ENCODE results near the gene TRIP12.
A peak's percentile ranks its signal among the peaks of the same experiment; 100 is the strongest.
"Not testable (repeated sequence)": the region's sequence is repeated elsewhere in the genome, so short reads cannot be mapped to it uniquely, and the experiment has no call there.

Gene TRIP12

DNA sequence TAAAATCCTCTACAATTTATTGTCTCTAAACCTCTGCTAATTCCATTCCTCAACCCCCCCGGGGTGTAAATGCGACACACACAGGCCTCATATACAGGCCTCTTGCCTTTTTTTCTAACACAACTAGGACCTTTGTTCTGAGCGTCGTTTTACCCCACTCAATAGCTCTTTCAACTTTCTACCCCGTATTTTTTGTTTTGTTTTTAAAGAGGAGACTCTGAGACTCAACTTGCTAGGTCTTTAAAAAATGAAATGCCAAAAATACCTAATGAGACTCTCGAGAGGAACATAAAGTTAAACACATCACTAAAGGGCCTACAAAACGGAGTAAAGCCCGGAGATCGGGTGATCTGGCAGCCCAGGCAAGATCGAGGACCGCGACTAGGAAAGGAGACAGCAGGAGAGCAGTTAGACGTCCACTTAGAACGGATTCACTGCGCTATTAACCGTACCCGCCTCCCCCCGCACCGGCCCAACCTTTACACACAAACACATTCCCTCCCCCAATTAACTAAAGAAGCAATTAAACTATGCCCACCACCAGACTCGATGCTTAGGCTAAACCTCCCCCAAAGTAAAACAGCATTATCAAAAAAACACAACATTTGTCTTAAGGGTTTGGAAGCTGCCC lies 1.7 kb downstream of the TRIP12 start:
- DNase-seq: no peak

DNA sequence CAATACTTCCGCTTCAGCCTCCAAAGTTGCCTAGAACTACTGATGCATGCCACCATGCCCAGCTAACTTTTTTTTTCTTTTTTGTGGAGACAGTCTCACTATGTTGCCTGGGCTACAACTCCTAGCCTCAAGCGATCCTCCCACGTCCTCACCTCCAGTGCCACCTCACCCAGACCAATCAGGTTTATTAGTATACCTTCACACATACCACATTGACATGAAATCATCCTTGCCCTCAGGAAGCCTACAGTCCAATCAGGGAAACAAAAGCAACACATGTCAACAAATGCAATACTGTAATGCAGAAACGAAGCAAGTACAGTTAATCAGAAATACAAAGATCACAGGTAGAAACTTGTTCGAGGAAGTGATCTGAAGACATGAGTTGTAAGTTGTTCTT lies 4.0 kb downstream of the TRIP12 start:
- DNase-seq: no peak

DNA sequence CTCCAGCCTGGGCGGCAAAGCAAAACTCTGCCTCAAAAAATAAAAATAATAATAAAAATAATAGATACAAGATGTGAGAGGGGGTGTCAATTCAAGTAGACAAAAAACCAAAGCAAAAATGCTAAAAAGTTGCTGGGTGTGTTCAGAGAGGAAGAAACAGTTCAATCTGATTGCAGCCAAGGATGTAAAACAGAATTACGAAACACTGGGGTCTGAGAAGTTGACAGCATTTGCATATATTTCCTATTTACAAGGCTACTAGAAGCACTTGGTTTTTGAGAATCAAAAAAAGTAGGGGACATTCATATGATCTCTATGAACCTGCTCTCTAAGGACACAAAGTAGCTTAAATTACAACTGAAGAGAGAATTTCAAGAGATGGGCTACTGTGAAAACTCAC lies 7.6 kb downstream of the TRIP12 start:
- no peak for DNase-seq

DNA sequence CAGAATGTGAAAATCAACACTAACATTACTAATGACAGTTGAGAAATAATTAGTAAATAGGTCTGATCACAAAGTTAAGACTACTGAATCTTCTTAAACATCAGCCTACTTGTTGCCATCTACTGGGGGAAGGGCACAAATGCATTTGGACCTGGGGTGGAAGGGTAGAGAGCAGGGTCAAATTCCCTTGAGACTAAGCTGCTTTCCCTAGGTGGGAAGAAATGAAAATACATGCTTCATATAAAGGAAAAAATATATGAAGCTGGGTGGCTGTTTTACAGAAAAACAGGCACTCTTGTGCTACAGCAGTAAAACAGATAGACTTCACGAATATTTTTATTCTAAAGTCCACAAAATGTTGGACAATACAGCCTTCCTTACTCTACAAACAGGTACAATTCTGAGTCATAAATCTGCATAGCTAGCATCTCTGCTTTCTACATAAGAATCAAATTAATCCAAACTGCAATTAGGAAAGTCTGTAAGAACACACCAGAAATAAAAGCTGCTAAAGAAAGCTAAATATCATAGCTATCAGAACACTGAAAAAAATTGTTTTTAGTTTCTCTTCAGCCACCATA lies 10.9 kb downstream of the TRIP12 start:
- peak; percentile 6 for DNase-seq

DNA sequence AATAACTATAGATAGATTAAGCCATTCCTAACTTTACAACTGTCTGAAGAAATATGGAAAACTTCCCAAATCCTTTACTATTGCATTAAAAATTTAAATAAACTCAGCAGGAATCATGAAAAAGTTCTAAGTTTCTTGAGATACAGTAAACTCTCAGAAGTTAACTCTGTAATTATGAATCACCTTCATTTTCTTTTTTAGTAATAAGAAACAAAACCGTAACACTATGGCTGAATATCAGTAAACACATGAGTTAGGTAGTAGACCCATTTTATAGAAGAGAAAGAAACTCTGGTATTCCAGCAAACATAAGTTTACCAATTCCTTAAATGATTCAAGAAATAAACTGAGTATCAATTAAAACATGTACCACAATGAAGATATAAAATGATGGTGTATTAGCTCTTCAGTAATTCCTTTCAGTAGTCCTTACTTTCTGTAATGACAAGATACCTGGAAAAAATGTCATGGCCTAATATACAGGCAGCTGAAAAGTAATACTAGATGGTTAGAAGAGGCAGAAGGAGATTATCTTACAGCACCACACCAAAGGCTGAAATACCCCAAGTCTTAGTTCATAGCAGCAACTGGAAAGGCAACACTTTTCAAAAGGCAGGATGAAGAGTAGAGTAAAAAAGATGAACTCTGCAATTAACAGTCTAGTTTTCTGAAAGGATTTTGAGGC lies 11.5 kb downstream of the TRIP12 start:
- DNase-seq: no peak

DNA sequence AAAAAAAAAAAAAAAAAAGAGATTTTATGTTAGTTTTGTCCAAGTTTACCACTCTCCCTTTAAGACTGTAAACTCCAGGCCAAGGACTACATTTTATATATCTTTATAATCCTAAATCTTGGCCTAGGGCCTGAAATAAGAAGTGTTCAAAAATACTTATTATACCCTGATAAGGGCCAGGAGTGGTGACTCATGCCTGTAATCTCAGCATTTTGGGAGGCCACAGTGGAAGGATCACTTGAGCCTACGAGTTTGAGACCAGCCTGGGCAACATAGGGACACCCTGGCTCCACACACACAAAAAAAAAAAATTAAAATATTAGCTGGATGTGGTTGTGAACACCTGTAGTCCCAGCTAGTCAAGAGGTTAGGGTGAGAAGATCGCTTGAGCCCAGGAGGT lies 12.7 kb downstream of the TRIP12 start:
- no peak for DNase-seq

DNA sequence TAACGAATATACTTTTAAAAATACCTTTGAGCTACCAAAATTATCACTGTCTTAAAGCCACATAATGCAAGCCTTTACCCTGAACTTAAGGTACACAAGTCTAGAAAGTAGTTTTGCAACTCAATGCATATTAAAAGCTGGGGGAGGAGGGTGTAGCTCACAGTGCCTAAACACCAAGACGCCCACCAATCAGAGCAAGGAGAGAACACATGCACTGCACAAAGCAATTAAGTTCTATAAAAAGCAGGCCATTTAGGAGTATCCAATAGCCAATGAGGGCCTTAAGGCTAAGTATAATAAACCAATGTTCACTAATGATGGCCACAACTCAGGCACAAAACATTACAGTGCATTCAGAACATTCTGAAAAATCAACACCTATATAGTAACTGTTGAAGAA lies 16.2 kb downstream of the TRIP12 start:
- no peak for DNase-seq

DNA sequence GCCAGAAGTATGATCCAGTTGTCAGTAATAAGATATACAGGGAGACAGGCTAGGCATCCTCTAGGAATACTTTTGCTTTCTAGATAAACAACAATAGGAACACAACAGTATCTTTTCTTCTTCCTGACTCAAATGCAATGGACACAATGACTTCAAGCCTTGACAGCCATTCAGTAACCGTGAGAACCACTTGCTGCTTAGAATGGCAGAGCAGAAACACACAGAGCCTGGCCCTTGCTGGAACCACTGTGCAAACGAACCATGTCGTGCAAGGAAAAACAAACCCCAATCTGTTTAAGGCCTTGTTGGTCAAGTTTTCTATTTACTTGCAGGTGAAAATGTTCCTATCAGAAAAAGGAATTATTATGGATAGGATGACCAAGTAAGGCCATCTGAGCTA lies 18.8 kb downstream of the TRIP12 start:
- DNase-seq: no peak

DNA sequence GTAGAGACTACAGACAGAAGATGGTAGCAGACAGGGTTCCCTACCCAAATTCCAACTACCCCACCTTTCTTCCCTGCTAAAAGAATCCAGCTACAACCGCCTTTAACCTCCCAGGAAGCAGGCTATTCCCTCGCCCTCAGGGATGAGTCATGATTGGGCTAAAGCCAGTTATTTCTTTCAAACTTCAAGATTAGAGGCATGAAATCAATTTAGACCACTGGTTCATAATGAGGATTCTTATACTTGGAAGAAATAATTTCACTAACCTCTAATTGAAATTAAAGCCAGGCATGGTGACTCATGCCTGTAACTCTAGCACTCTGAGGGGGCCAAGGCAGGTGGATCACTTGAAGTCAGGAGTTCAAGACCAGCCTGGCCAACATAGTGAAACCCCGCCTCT lies 20.0 kb downstream of the TRIP12 start:
- no peak for DNase-seq

DNA sequence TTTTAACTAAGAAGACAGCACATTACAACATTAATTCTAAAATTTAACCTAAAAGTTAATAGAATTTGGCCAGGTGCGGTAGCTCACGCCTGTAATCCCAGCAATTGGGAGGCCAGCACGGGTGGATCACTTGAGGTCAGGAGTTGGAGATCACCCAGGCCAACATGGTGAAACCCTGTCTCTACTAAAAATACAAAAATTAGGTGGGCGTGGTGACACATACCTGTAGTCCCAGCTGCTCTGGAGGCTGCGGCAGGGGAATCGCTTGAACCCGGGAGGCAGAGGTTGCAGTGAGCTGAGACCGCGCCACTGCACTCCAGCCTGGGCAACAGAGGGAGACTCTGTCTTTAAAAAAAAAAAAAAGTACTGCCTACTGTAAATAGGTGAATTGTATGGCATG lies 21.3 kb downstream of the TRIP12 start:
- DNase-seq: not testable (repeated sequence)

DNA sequence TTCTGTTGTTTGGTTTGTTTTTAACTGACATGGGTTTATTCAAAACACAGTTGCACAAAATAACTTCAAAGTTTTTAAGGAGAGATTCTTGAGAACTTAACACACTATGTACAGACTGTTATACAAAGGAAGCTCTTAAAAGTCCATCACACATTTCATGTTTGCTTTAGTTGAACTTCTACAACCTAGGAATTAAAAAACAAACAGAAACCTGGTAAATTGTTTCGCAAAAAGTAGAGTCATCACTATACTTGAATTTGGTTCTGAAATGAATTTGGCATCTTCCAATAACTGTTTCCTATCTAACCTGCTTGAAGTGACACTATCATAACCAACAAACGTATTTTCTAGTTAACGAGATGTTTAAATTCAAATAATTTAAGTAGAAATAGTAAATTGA lies 21.8 kb downstream of the TRIP12 start:
- no peak for DNase-seq

DNA sequence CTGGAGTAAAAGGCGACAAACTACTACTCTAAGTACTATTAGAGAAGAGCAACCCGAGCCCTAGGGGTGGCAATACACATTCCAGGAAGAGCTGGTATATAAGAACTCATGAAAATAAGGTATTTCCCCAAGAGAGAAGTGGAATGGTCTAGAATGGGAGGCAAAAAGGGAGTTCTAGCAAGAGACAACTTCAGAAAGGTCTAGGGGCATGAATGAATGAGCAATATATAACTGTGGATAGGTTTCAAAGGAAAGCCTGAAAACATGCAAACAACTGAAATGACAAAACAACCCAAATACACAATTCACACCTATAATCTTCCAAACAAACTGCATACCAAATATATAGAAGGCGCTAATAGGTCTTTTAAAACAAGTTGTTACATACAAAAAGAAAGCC lies 22.2 kb downstream of the TRIP12 start:
- no peak for DNase-seq

DNA sequence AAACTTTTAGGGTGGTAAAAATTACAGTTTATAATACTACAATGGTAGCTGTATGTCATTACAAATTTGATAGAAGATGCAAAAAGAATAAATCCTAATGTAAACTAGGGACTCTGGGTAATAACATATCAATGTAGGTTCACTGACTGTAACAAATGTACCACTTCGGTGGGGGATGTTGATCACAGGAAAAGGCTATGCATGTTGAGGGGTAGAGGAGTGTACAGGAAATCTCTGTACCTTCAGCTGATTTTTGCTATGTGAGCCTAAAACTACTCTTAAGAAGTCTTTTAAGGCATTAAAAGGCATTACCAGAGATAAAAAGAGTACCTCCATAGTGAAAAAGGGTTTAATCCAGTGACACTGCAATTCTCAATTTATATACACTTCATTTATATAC lies 25.0 kb downstream of the TRIP12 start:
- no peak for DNase-seq

DNA sequence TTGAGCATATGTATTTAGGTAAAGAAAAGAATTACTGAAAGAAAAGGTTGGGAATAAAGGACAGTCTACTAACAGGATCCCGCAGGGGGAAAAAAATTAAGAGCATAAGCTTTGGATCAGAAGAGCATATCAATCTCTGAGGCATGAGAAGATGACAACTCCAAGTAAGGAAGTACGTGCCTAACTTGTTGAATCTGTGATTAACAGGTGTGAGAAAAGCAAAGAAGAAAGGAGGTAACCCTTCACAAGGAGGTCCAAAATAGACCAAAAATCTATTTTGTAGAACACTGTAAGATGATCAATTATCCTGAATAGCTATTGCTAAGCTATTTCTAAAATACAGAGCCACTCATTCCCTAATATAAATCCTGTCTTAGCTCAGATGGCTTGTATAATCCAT lies 32.8 kb downstream of the TRIP12 start:
- no peak for DNase-seq

DNA sequence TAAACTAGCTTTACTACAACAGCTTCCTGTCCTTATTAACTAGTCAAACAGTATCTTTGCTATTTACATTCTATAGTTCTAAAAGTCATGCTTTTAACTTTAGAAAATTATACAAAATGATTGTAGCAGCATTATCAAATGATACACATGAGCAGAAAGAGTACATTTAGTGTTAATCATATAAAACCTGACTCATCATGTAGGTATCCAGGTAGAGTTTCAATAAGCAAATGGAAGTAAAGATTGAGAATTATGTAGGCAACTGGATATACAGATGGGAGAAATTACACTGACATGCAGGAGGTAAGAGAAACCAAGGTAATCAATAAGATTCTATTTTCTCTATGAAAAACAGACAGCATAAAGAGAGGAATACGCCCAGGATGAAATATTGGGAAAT lies 33.8 kb downstream of the TRIP12 start:
- no peak for DNase-seq

DNA sequence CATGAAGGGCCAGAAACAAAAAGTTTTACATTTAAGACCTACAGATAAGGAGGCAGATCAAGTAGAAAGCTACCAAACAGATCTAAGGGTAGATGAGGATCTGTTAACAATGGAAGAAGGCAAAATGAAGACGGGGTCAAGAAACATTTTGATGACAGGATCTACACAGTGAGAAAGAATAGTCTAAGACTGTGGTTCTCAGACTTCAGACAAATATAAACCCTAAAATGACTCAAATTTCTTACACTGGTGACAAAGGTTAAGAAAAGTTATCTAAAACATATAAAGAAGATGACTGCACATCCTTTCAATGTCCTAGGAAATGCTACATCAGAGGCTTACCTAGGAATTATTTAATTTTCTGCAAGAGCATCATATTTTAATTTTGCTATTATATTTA lies 34.4 kb downstream of the TRIP12 start:
- no peak for DNase-seq

DNA sequence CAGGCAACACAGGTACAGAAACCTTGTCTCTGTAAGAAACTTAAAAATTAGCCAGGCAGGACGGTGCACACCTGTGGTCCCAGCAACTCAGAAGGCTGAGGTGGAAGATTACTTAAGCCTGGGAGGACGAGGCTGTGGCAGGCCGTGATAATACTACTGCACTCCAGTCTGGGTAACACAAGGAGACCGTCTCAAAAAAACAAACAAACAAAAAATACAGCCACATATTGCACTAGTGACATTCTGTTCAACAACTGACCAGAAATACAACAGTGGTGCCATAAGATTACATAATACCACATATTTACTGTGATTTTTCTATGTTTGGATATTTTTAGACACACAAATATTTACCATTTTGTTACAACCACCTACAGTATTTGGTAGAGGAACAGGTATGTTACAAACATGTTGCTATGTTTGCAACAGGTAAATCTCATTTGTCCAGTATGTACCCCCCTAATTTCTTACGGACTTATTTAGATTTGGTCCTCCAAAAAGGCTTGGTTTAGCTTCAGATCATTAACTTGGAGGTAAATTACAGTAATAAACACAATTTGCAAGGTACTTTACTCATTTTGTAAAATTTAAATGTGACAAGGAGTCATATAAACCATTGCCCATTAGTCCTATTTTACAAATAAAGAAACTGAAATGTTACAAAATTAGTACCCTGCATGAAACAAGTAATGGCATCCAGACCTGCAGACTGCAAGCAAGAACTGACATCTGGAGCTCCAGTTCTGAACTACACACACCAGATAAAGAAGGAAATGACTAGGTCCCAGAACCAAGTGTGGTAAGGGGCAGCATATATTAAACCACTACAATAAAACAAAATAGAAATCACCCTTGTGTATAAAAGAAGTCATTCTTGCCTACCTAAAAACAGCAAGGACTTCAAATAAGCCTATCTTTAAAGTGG lies 36.8 kb downstream of the TRIP12 start:
- DNase-seq: no peak

DNA sequence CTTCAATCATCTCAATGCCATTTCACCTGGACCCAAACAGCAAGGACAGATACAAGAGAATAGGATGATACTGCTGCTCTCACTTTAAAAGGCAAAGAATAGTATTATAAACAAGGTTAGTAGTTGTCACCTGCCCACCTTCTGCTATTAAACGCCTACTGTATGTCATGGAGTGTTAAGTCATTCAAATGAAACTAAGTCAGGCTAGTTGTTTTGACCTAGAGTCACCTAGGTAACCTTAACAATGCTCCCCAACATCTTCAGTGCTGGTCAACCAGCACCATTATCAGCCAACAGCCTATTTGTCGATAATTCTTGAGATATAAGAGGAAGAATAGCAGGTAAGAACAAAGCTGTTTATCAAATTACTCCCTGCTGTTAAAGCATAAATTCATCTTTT lies 39.2 kb downstream of the TRIP12 start:
- no peak for DNase-seq

DNA sequence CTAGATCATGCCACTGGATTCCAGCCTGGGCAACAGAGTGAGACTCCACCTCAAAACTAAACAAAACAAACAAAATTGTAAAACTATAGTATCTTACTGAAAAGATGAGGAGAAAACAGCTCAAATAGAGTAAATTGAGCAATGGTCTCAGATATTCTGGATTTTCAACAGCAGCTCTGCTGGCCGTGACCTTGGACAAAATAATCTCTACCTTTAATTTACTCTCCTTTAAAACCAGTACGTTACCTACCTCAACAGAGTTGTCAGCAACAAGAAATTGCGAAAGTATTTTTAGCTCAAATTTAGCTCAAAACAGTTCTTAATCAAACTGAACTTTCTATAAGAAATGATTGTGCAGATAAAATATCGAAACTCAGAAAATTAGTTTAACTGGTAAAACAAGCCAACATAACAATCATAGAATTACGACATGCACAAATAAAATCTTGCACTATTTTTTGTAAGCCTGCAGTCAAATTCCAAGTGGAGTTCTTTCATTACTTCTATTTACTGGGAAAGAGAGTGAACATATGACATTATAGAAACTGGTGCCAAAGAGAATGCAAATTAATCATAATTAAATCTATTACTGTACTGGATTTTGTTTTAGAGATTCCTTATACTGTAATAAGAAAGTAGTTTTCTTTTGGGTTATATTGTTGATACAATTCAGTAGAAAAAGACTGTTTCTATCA lies 40.8 kb downstream of the TRIP12 start:
- no peak for DNase-seq

DNA sequence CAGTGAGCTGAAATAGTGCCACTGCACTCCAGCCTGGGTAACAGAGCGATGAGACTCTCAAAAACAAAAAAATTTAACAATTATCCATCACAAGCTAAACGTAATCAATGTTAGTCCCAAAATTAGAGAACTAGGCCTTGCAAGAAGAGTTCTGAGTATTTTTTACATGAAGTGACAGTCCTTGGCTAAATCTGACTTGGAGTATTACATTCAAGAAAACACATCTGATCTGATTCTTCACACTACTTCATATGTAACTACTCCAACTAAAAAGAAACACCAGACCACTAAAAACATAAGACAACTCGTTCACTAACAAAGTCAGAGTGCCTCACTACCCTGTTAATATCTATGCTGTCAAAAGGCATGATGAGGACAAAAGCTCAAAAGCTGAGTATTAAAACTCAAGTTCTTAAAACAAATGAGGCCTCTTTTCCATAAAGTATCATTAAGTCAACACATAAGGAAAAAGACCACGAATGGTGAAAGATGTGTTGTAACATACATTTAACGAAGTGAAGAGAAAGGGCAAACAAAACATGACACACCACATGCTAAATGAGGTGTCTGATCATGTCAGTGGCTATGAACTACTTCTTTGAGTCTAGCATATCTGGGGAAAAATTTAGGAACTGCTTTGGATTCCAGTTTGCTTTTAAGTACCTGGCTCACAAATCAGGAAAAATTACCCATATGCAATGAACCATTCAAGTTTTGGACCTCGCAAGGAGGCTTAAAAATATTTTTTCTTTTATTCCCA lies 42.4 kb downstream of the TRIP12 start:
- DNase-seq: no peak

DNA sequence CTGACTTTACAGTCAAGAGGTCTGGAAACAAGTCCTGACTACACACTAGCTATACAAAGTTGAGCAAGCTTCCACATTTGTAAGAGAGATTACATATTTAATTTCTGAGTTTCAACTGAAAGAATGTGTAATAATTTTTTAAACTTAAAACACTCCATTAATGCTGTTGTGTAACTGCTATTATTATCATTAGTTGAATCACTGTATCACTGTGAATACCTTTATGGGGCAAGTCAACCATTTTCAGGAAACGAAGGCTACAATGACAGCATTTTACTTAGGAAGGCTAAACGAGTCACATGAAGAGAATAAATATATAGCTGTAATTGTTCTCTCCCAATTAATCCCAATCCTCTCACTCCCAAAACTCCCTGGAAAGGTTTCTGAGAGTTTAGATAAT lies 46.3 kb downstream of the TRIP12 start:
- no peak for DNase-seq

DNA sequence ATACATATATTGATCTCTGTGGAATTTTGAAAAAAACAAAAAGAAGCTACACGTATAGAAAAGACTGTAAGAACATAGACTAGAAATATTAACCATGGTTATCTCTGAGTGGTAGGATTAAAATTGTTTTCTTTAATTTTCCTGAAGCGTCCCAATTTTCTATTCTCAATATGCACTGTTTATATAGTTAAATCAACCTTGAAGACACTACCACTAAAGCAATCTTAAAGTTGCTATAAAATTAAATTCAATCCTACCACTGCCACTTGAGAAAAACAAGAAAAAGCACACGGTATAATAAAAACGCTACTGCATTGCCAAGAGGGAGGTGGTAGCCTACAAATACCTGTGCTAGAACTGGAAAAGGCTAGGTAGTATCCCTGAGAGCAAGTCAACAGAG lies 47.2 kb downstream of the TRIP12 start:
- no peak for DNase-seq
